T-helper 1 cell treated with Interleukin-12 subunit alpha and Interleukin-12 subunit beta and Interleukin-4 antibody, amounts not matched to agents 30 μg/mL and 1 μg/mL, for 36 hours (primary cell): ENCODE results near the gene LTBP1.

Experiments used
- H3K27ac Mint-ChIP-seq: one replicate; pipeline ENCODE4 v1.8.0; 2021; ENCODE audit warnings: mild to moderate bottlenecking, mixed read lengths
- H3K27me3 Mint-ChIP-seq: one replicate; pipeline ENCODE4 v1.8.0; 2021; ENCODE audit warnings: low read depth, mixed read lengths
- H3K36me3 Mint-ChIP-seq: one replicate; pipeline ENCODE4 v1.8.0; 2021; ENCODE audit warnings: low read depth, mixed read lengths
- H3K4me1 Mint-ChIP-seq: one replicate; pipeline ENCODE4 v1.8.0; 2021; ENCODE audit warnings: low read depth, mixed read lengths
- H3K4me3 Mint-ChIP-seq: one replicate; pipeline ENCODE4 v1.8.0; 2021; ENCODE audit warnings: mild to moderate bottlenecking, moderate library complexity, mixed read lengths
- H3K9me3 Mint-ChIP-seq: one replicate; pipeline ENCODE4 v1.8.0; 2021; ENCODE audit warnings: mixed read lengths

LTBP1 gene

DNA sequence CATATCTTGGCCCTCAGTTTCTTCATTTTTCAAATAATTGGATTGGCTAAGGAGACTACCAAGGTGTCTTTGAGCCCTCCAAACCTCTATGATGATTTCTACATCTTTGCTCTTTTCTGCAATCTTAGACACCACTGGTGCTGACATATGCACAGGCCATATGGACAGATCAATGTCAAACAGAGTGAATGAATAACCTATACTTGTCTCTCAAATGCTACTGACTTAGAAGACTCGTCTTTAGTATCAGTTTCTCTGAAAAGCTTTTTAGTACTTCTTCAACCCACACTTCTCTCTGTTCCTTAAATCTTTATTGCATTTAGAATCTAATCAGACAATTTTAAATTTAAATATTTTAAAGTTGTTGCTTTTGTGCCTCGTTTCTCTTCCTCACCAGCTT, 258.2 kb downstream of the LTBP1 start:
- H3K4me1 Mint-ChIP-seq = no peaks in the 10 kb centered on the region
- no peaks in the 10 kb centered on the region for H3K27me3 Mint-ChIP-seq

DNA sequence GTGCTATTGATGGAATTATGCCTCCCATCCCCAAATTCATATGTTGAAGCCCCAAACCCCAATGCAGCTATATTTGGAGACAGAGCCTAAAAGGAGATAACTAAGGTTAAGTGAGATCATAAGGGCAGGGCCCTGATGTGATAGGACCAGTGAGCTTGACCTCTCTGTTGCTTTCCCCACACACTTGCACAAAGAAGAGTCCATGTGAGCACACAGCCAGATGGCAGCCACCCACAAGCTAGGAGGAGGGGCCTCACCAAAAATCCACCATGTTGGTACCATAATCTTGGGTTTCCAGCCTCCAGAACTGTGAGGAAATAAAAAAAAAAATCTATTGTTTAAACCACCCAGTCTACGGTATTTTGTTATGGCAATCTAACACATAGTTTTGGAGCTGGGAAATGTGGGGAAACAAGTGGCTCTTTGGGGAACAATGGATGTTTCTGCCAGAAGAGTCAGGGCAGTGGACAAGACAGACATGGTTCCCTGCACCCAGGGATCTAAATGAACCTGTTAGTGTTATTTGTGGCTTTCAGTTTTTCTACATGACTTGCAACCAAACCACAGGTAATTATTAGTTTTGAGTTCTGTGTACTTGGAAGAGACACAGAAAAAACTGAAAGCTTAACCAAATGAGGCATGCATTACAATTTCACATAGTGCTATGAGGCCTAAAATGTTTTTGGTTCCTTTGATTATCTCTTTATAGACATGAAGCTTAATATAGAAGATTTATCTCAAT, 259.1 kb downstream of the LTBP1 start:
- H3K4me1 Mint-ChIP-seq = no peaks in the 10 kb centered on the region
- no peaks in the 10 kb centered on the region for H3K36me3 Mint-ChIP-seq
- no peaks in the 10 kb centered on the region for H3K27me3 Mint-ChIP-seq
- no peak overlapping the region for H3K4me3 Mint-ChIP-seq
- H3K9me3 Mint-ChIP-seq = no peaks in the 10 kb centered on the region
- no peak overlapping the region for H3K27ac Mint-ChIP-seq

More for the DNA sequence above, 258.2 kb downstream of the LTBP1 start:
- Mint-ChIP-seq H3K27ac (no peak overlapping the region), H3K9me3 (no peaks in the 10 kb centered on the region), H3K36me3 (no peaks in the 10 kb centered on the region), H3K4me3 (no peak overlapping the region)

DNA sequence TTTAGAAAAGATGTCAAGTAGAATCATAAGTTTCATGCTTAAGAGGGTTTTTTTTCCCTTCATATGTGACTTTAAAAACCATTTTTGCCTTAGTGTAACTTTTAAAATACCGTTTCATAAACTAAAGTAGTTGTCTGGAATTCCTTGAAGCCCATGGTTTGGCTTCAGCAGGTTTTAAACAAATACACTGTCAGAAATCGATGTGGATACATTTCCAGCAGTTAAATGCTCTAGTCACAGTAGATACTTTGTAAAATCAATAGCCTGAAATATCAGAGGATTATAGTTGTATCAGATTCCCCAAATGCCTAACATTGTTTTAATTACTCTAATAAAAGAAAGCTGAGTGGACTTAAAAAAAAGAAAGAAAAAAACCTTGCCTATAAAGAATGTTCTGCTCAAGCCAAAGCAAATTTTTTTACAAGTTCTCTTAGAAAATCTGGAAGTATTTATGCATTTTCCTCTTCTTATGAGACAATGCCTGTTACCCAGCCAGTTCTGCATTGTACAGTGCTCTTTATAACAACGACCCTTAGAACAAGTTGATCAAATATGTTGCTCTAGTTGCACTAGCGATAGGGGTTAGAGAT, 260.5 kb downstream of the LTBP1 start:
- Mint-ChIP-seq H3K9me3 (no peaks in the 10 kb centered on the region), H3K4me3 (no peak overlapping the region), H3K27ac (no peak overlapping the region), H3K4me1 (no peaks in the 10 kb centered on the region), H3K36me3 (no peaks in the 10 kb centered on the region), H3K27me3 (no peaks in the 10 kb centered on the region)

DNA sequence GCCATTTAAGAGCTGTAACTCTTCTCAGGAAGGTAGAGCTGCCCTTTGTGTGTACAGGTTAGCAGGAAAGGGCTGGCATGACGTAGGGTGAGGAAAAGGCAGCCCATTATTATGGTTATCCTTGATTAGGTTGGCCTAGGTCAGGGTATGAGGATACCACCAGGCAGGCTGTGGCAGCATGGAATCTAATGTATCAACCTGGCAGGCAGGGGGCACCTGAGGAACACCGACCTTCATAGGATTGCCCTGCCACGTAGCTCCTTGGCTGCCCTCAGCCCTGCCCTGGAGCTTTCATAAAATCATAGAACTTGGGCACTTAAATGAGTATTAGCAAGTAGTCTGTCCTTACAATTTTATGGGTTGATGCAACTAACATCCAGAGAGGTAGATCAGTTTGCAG, 261.6 kb downstream of the LTBP1 start:
- Mint-ChIP-seq H3K4me1 (no peaks in the 10 kb centered on the region), H3K9me3 (no peaks in the 10 kb centered on the region), H3K27ac (no peak overlapping the region), H3K4me3 (no peak overlapping the region), H3K36me3 (no peaks in the 10 kb centered on the region), H3K27me3 (no peaks in the 10 kb centered on the region)

DNA sequence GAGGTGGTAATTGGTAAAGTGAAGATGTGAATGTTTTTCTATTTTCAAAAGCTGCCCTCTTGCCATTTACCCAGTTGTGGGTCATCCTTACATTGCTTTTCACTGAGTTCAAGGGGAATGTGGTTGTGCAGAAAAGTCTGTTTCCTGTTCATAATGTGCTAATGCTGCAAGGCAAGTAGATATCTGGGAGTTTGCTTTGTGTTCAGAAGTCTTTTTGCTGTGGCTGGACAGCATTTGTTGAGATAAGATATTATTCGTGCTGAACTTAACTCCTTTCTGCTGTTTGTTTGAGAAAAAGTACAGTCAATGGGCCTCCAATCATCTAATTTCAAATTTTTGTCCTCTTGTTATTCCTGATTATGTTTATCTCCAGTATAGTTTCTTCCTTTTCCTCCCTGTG, 263.2 kb downstream of the LTBP1 start:
- peaks cover 2% of the 10 kb centered on the region for H3K4me1 Mint-ChIP-seq
- no peaks in the 10 kb centered on the region for H3K9me3 Mint-ChIP-seq

DNA sequence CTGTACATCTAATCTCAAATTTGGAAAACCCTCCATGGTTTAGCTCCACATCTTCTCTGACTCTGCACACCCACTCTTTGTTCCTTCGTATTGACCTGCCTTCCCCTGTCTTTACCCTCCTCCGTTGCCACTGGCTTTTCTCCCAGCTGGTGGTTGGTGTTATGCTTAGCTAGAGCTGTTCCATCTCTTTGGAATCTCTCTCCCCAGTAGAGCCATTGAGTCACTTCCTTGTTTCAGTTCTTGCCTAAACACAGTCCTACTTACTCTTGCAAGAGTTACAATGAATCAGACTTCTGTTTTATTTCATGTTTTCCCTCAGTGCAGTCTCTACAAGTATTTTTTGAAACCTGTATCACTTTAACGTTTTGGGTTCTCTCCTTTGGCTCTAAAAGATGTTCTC, 263.9 kb downstream of the LTBP1 start:
- H3K4me3 Mint-ChIP-seq = no peak overlapping the region
- H3K4me1 Mint-ChIP-seq = peaks cover 2% of the 10 kb centered on the region
- H3K9me3 Mint-ChIP-seq = no peaks in the 10 kb centered on the region
- no peaks in the 10 kb centered on the region for H3K27me3 Mint-ChIP-seq
- H3K27ac Mint-ChIP-seq = no peak overlapping the region
- H3K36me3 Mint-ChIP-seq = no peaks in the 10 kb centered on the region

More for the DNA sequence above, 263.2 kb downstream of the LTBP1 start:
- H3K27me3 Mint-ChIP-seq = no peaks in the 10 kb centered on the region
- no peak overlapping the region for H3K27ac Mint-ChIP-seq
- H3K4me3 Mint-ChIP-seq = no peak overlapping the region
- H3K36me3 Mint-ChIP-seq = no peaks in the 10 kb centered on the region

DNA sequence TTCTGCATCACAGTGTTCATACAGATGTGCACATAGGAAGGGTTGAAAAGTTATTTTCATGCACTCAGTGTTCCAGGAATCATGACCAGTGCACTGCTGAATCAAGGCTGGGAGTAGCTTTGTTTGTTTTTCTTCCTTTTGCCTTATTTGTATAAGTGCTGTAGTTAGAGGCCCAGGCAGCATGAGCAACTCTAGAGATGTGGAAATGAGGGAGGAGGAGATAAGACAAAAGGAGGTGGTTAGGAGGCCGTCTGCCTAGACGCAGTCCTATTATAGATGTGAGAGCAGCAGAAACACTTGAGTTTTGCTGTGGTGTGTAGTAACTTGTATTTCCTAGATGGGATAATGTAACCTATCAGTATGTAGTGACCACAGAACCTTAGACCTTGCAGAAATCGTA, 265.4 kb downstream of the LTBP1 start:
- Mint-ChIP-seq H3K27me3 (no peaks in the 10 kb centered on the region), H3K4me1 (peaks cover 2% of the 10 kb centered on the region), H3K36me3 (no peaks in the 10 kb centered on the region), H3K9me3 (no peaks in the 10 kb centered on the region), H3K4me3 (no peak overlapping the region), H3K27ac (no peak overlapping the region)

DNA sequence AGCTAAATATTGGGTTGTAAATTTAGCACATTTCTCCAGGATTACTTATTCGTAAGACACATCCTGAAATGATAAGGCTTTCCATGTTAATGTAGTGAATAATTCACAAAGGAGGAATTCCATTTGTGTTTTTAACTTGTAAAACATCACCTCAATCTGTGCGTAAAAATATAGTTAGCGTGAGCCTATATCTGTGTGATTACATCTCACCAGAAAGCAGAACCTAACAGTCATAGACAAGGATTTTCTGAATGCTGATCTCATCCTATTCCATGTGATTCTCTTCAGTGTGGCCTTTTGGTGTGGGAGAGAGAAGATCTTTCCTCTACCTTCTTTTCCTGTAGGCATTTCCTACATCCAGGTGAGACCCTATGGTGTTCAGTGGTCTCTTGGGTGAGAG, 266.5 kb downstream of the LTBP1 start:
- peaks cover 2% of the 10 kb centered on the region for H3K4me1 Mint-ChIP-seq
- H3K36me3 Mint-ChIP-seq = no peaks in the 10 kb centered on the region
- no peaks in the 10 kb centered on the region for H3K9me3 Mint-ChIP-seq
- H3K27ac Mint-ChIP-seq = no peak overlapping the region
- no peaks in the 10 kb centered on the region for H3K27me3 Mint-ChIP-seq
- no peak overlapping the region for H3K4me3 Mint-ChIP-seq

DNA sequence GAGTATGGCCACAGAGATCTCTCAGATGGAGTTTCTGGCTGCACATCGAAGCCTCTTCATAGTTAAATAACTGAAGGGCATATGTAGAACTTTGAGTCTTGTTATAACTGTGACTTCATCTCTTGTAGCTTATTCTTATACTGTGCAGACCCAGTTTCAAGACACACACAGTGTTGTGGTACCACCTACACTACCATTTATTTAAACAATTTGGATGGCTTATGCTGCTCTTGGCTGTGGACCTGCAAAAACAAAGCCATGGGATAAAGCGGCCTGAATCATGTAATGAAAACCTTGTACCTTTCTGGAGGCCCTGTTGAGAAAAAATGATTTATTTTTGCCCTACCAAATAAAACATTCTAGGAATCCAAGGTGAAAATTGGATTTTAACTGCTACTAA, 266.9 kb downstream of the LTBP1 start:
- Mint-ChIP-seq H3K36me3 (no peaks in the 10 kb centered on the region), H3K4me3 (no peak overlapping the region), H3K4me1 (peaks cover 2% of the 10 kb centered on the region), H3K27ac (no peak overlapping the region), H3K9me3 (no peaks in the 10 kb centered on the region), H3K27me3 (no peaks in the 10 kb centered on the region)

DNA sequence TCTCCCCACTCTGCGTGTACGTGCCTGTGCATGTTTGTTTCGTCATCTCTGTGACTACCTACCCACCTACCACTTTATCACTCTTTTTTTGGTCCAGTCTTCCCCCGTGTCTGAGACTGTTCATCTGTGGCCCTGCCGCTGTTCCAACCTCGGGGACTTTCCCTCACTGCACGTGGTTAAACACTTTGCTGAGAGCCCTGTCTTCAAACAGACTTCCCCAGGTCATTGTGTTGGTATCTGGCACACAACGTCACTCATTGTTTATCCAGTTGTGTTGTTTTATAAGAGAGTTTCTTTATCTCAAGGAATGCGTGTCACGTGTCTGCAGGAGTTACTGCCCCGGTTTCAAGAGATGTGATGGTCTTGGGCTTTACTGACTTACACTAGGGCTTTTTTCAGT, 267.7 kb downstream of the LTBP1 start:
- Mint-ChIP-seq H3K27ac (no peak overlapping the region), H3K4me3 (no peak overlapping the region), H3K27me3 (no peaks in the 10 kb centered on the region), H3K4me1 (peaks cover 2% of the 10 kb centered on the region), H3K36me3 (no peaks in the 10 kb centered on the region), H3K9me3 (no peaks in the 10 kb centered on the region)

DNA sequence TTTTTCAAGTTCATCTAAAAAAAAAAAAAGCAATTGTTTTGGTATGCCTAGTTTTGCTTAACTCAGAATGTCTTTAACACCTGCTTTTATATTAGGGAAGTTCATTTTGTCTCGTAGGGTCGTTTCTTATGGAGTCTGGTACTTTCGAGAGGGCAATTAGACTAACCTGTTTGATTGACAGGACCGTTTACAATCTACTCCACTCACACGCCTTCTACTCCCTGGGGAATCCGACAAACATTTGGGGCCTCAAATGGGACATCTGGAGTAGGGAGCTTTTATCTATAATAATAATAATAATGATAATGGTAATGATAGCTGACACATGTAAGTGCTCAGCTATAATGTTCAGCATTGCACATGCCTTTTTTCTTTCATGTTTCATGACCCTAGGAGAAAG, 268.1 kb downstream of the LTBP1 start:
- Mint-ChIP-seq H3K36me3 (no peaks in the 10 kb centered on the region), H3K4me1 (peaks cover 4% of the 10 kb centered on the region), H3K4me3 (no peak overlapping the region), H3K9me3 (no peaks in the 10 kb centered on the region), H3K27me3 (peaks cover 4% of the 10 kb centered on the region), H3K27ac (no peak overlapping the region)

DNA sequence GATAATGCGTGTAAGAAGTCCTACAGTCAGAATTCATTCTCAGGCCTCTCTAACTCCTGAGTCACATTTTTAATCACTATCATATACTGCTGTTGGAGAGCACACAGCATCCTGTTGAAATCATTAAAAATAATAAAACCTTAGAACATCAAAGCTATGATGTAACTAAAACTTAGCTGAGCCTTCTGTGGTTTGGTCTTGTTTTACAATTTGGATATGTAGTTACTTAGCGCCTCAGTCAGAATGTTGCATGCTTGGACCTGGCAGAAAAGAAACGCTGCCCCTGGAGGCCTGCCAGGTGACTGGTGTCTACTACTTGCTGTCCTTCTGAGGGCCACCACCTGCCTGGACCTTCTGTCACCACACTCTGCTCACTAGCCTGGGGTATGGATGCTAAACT, 268.5 kb downstream of the LTBP1 start:
- H3K4me1 Mint-ChIP-seq = peaks cover 4% of the 10 kb centered on the region
- H3K4me3 Mint-ChIP-seq = no peak overlapping the region
- no peak overlapping the region for H3K27ac Mint-ChIP-seq
- no peaks in the 10 kb centered on the region for H3K9me3 Mint-ChIP-seq
- peaks cover 4% of the 10 kb centered on the region for H3K27me3 Mint-ChIP-seq
- H3K36me3 Mint-ChIP-seq = no peaks in the 10 kb centered on the region

DNA sequence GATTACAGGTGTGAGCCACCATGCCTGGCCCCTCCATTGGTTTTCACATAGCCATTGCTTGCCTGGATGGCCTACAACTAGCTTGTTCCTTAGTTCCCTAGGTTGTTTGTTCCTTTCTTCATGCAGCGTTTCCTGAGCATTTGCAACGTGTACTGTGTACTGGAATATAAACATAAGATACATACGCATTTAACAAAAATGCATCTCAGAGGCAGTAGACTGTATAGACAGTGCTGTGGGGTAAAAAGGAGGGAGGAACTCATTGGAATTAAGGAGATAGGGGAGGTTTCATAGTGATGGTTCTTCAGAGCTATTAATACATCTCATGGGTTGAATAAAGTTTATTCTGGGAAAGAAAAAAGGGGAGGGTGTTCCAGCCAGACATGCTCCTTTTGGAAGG, 269.2 kb downstream of the LTBP1 start:
- Mint-ChIP-seq H3K4me3 (no peak overlapping the region), H3K27me3 (peaks cover 4% of the 10 kb centered on the region), H3K36me3 (no peaks in the 10 kb centered on the region), H3K9me3 (no peaks in the 10 kb centered on the region), H3K4me1 (peaks cover 4% of the 10 kb centered on the region), H3K27ac (no peak overlapping the region)

DNA sequence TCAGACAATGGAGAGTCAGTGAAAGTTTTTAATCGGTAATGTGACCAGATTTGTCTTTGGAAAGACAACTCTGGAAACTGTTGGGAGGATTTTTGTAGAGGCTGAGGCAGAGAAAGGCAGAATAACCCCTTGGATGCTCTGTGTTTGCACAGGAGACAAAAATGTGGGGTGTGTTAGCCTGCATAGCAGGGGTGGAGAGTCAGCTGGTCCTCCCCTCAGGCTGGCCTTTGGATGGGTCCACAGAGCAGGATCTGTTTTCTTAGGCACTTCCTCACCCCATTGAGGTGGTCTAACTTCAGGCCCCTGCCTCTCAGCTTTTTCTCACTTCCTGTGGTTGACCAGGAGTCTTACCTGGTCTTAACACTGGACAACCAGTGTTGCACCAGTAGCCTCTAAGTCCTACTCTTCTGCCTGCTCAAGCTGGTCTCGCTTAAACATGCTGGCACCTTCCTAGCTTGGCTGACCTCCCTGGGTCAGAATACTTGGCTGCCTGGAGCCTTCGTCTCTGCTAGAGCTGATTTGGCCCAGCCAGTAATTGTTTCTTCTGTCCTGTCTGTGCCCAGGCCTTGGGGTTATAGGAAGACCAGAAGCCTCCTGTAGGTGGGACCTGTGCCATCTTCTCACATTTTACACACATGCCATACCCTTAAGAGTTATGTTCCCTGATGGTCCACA, 269.9 kb downstream of the LTBP1 start:
- Mint-ChIP-seq H3K9me3 (no peaks in the 10 kb centered on the region), H3K4me3 (no peak overlapping the region), H3K27ac (no peak overlapping the region), H3K27me3 (peaks cover 4% of the 10 kb centered on the region), H3K4me1 (peaks cover 4% of the 10 kb centered on the region), H3K36me3 (no peaks in the 10 kb centered on the region)

DNA sequence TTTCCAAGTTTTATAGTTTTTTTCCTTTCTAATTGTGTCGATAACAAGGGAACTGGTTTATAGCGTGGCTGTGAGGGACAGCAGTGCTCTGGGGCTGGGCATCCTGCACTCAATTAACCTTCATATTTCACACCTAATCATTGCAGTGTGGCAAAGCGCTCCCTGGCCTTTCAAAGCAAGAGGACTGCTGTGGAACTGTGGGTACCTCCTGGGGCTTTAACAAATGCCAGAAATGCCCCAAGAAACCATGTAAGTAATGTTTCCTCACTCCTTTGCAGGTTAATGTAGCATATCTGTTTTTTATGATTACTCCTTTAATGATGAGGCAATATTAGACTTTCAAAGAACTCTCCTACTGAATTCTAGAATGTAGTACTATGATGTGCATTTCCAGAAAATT, 270.7 kb downstream of the LTBP1 start:
- Mint-ChIP-seq H3K27ac (no peak overlapping the region), H3K36me3 (no peaks in the 10 kb centered on the region), H3K4me1 (peaks cover 4% of the 10 kb centered on the region), H3K27me3 (peaks cover 6% of the 10 kb centered on the region), H3K4me3 (no peak overlapping the region), H3K9me3 (no peaks in the 10 kb centered on the region)
